Calu3 (cell line): Measurements from ENCODE around the gene CRYBG3. TPM values are rescaled to one million over a fixed set of nuclear protein-coding genes. Genes with fewer than 3 reads are reported as not detected.
"Not testable (repeated sequence)": the region's sequence is repeated elsewhere in the genome, so short reads cannot be mapped to it uniquely, and the experiment has no call there.

ENCODE experiments used
- BruUV-seq: library from RNA; stranded (reverse); fragments of 400-500 nt; replicated peaks from 2 replicates; lab custom pipeline; 2021; lab: Mats Ljungman, UMichigan
- CTCF ChIA-PET: fragments of 300-600 bp; sonication (Branson Sonifier 250); formaldehyde crosslinking; loops from one replicate; lab custom pipeline; 2022; ENCODE audit warnings: antibody characterized with exemption; lab: Charles Lee
- DNase-seq: peaks from one replicate; pipeline ENCODE4 v3.0.0; 2022
- H3K27ac Mint-ChIP-seq: one replicate; pipeline ENCODE4 v1.8.0; 2022; ENCODE audit warnings: mixed read lengths; ENCODE audit not compliant: unreplicated experiment
- H3K27me3 Mint-ChIP-seq: one replicate; pipeline ENCODE4 v1.8.0; 2022; ENCODE audit warnings: mixed read lengths; ENCODE audit not compliant: unreplicated experiment
- H3K36me3 Mint-ChIP-seq: one replicate; pipeline ENCODE4 v1.8.0; 2022; ENCODE audit warnings: mild to moderate bottlenecking, moderate library complexity, mixed read lengths; ENCODE audit not compliant: insufficient read depth, unreplicated experiment
- H3K4me1 Mint-ChIP-seq: one replicate; pipeline ENCODE4 v1.8.0; 2022; ENCODE audit warnings: mild to moderate bottlenecking, low read depth, mixed read lengths; ENCODE audit not compliant: unreplicated experiment
- H3K4me3 Mint-ChIP-seq: one replicate; pipeline ENCODE4 v1.8.0; 2022; ENCODE audit warnings: mild to moderate bottlenecking, low read depth, moderate library complexity, mixed read lengths; ENCODE audit not compliant: unreplicated experiment
- H3K9me3 Mint-ChIP-seq: one replicate; pipeline ENCODE4 v1.8.0; 2022; ENCODE audit warnings: low read depth, mixed read lengths; ENCODE audit not compliant: unreplicated experiment
- intact Hi-C: fragments of 100-400 bp; cut with micrococcal nuclease; formaldehyde crosslinking; loops from one replicate; pipeline ENCODE4 v1.10.0; 2022; ENCODE audit not compliant: unreplicated experiment
- total RNA-seq: library from RNA; stranded (reverse); gene quantifications from 2 replicates; pipeline ENCODE4 v1.2.3, GENCODE V29; 2022
- TF ChIP-seq, protein P1 (sequence below): fragments of 200-600 bp; IDR thresholded peaks from one replicate; pipeline ENCODE4 v1.8.0; 2022; ENCODE audit warnings: antibody characterized with exemption; ENCODE audit not compliant: unreplicated experiment

Gene CRYBG3
- total RNA-seq, 1 experiment from 2014 or later = 10.3 TPM

DNA sequence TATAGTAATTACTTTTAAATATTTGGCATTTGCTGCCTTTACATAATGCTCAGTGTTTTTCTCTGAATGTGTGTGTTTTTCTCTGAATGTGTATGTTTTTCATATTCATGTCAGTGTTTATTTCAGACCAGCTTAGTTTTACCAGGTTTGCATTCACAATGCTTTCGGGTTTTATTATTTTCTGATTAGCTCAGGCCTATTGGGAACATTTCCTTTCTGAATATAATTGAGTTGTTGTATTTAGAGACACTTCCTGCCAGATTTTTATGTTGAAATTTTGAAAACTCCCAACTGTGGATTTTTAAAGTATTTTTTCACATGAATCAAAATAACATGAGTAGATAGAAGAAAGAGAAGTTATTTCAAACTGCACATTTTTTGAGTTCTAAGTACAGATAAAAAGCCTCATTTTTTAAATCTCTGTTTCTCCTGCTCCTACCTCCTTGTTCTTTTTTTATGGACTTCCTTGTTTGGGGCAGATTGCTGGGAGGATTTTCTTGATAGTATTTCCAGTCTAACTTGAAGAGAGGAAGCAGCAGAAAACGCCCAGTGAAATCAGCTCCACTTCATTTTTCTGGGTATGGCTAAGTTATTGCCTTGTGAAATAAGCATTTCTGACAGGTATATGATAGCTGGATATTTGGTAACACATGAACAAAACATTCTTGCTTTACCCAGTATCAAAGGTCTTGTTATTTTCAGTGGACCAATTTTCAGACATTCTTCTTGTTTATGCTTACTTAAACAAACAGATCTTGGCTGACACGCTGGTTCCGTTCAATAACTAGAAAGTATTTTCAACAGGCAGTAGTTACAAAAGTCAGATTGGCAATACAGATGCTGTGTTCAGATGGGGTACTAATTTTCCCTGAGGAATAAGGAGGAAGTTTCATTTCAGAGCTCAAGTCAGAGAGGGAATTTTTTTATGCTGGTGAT lies 79.8 kb downstream of the CRYBG3 start:
- intact Hi-C loops = no loop called here
- no peaks in the 10 kb centered on the region for H3K36me3 Mint-ChIP-seq
- peak overlapping the region; percentile 33 for H3K27ac Mint-ChIP-seq
- no peak overlapping the region for H3K4me3 Mint-ChIP-seq
- H3K27me3 Mint-ChIP-seq = no peaks in the 10 kb centered on the region
- H3K9me3 Mint-ChIP-seq = no peaks in the 10 kb centered on the region
- TF ChIP-seq, protein P1, sequence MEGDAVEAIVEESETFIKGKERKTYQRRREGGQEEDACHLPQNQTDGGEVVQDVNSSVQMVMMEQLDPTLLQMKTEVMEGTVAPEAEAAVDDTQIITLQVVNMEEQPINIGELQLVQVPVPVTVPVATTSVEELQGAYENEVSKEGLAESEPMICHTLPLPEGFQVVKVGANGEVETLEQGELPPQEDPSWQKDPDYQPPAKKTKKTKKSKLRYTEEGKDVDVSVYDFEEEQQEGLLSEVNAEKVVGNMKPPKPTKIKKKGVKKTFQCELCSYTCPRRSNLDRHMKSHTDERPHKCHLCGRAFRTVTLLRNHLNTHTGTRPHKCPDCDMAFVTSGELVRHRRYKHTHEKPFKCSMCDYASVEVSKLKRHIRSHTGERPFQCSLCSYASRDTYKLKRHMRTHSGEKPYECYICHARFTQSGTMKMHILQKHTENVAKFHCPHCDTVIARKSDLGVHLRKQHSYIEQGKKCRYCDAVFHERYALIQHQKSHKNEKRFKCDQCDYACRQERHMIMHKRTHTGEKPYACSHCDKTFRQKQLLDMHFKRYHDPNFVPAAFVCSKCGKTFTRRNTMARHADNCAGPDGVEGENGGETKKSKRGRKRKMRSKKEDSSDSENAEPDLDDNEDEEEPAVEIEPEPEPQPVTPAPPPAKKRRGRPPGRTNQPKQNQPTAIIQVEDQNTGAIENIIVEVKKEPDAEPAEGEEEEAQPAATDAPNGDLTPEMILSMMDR = no peak
- H3K4me1 Mint-ChIP-seq = peaks cover 7% of the 10 kb centered on the region
- no peak for DNase-seq
- no TSS peak for BruUV-seq
- CTCF ChIA-PET = no interaction called here

DNA sequence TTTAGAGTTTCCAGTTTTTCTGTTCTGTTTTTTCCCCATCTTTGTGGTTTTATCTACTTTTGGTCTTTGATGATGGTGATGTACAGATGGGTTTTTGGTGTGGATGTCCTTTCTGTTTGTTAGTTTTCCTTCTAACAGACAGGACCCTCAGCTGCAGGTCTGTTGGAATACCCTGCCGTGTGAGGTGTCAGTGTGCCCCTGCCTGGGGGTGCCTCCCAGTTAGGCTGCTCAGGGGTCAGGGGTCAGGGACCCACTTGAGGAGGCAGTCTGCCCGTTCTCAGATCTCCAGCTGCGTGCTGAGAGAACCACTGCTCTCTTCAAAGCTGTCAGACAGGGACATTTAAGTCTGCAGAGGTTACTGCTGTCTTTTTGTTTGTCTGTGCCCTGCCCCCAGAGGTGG lies 88.0 kb downstream of the CRYBG3 start:
- BruUV-seq, DNase-seq, H3K27me3 Mint-ChIP-seq, CTCF ChIA-PET, H3K36me3 Mint-ChIP-seq, H3K27ac Mint-ChIP-seq, H3K4me1 Mint-ChIP-seq, intact Hi-C loops, H3K9me3 Mint-ChIP-seq: not testable (repeated sequence)
- peak overlapping the region; percentile 58 for H3K4me3 Mint-ChIP-seq

DNA sequence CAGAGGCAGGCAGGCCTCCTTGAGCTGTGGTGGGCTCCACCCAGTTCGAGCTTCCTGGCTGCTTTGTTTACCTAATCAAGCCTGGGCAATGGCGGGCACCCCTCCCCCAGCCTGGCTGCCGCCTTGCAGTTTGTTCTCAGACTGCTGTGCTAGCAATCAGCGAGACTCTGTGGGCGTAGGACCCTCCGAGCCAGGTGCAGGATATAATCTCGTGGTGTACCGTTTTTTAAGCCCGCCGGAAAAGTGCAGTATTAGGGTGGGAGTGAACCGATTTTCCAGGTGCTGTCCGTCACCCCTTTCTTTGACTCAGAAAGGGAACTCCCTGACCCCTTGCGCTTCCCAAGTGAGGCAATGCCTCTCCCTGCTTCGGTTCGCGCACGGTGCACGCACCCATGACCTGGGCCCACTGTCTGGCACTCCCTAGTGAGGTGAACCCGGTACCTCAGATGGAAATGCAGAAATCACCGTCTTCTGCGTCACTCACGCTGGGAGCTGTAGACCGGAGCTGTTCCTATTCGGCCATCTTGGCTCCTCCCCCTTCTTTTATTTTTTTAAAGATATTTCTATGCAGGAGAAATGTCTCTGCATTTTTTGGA lies 88.5 kb downstream of the CRYBG3 start:
- H3K27ac Mint-ChIP-seq, intact Hi-C loops, H3K36me3 Mint-ChIP-seq, CTCF ChIA-PET, H3K27me3 Mint-ChIP-seq, H3K4me1 Mint-ChIP-seq, BruUV-seq, H3K9me3 Mint-ChIP-seq: not testable (repeated sequence)
- peak overlapping the region; percentile 58 for H3K4me3 Mint-ChIP-seq
- peak; percentile 4 for DNase-seq

DNA sequence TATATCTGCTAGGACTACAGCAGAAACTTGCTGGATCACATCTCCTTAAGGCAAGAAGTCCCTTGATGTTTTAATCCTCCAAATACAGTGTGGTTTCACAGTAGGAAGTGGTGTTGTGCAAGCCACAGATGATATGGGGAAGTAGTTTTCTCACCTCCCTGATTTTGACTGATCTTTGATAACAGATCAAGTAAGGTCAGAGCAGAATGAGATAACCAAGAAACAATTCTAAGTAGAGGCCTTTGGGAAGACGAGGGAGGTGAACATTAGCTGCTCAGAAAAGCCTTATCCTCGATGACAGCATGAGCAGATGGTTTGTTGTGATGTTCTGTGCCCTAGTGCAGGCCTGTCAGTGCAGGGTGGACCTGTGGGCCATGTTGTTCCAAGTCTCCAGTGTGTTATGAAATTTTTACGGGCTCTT lies 89.1 kb downstream of the CRYBG3 start:
- Mint-ChIP-seq H3K27ac (no peak overlapping the region), H3K4me1 (no peaks in the 10 kb centered on the region), H3K4me3 (peak overlapping the region; percentile 58), H3K9me3 (no peaks in the 10 kb centered on the region), H3K36me3 (peaks cover 6% of the 10 kb centered on the region), H3K27me3 (no peaks in the 10 kb centered on the region)
- intact Hi-C loops = no loop called here
- CTCF ChIA-PET = no interaction called here
- BruUV-seq = no TSS peak
- DNase-seq = no peak
- TF ChIP-seq, protein P1 = no peak

DNA sequence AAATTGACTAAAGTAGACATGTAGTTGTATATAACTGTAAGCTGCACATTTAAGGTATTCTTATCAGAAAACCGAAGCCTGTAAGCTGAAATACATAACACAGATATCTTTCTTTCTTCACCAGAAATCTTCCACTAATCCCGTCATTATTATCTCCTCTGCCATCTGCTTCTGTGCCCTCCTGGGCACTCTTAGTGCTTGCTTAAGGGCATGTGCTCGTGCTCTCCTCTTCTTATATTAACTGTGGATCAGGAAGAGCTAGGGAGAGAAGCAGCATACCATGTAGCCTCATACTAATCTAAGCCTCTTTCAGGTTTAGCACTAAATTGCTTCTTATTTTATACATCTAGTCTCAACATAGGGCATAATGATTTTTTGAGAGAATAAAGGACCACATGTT lies 89.6 kb downstream of the CRYBG3 start:
- Mint-ChIP-seq H3K4me1 (no peaks in the 10 kb centered on the region), H3K36me3 (peaks cover 6% of the 10 kb centered on the region), H3K4me3 (no peak overlapping the region), H3K27me3 (no peaks in the 10 kb centered on the region), H3K9me3 (no peaks in the 10 kb centered on the region), H3K27ac (no peak overlapping the region)
- BruUV-seq = no TSS peak
- no peak for DNase-seq
- TF ChIP-seq, protein P1 = no peak
- CTCF ChIA-PET = no interaction called here
- intact Hi-C loops = no loop called here
